ENCODE results near the gene MAST3. TPM values are rescaled to one million over a fixed set of nuclear protein-coding genes. Genes with fewer than 3 reads are reported as not detected.

The MAST3 gene
- total and polyA plus RNA-seq, 2 of the 8 experiments (the other 6 are each of a cell fraction or from before 2014, with no cell fraction given), result 3.4 to 9.0 TPM

GRCh38 chr19:18070181-18070580 lies 27.4 kb upstream of the MAST3 start (continued):
- no peak for TF ChIP-seq TBP (IDR thresholded peaks at IDR 0.05; ENCODE audit: low read depth, low read length)
- no peak for TF ChIP-seq ATF3 (IDR thresholded peaks at IDR 0.05; ENCODE audit: insufficient read depth, low read depth, low read length)
- TF ChIP-seq EP300 (IDR thresholded peaks at IDR 0.05; ENCODE audit: borderline replicate concordance in 1 of 2, low read depth in 2 of 2, low read length in 2 of 2), result no peak

Data from H1 (cell line).